SU-DHL-6 (cell line): ENCODE measurements around the gene DACH1.

Source experiments
- H2AFZ ChIP-seq: fragments of 200-600 bp; sonication (generic); 2 replicates; pipeline ENCODE4 v1.6.1; 2014; ENCODE audit warnings: low read depth, mild to moderate bottlenecking, moderate library complexity, mixed read lengths, antibody characterized with exemption, low read length; ENCODE audit not compliant: severe bottlenecking
- H3F3A ChIP-seq: fragments of 200-600 bp; shearing (Covaris generic); 2 replicates; pipeline ENCODE4 v1.6.0; 2016; ENCODE audit warnings: antibody characterized with exemption, mild to moderate bottlenecking; ENCODE audit not compliant: insufficient read depth
- H3K27ac ChIP-seq: fragments of 200-600 bp; sonication (generic); 2 replicates; pipeline ENCODE4 v1.5.1; 2016; ENCODE audit warnings: low read depth, mild to moderate bottlenecking, low read length, moderate library complexity, mixed read lengths
- H3K27me3 ChIP-seq: fragments of 200-600 bp; sonication (generic), shearing (Covaris generic); 2 replicates; pipeline ENCODE4 v1.6.0; 2014; ENCODE audit warnings: mild to moderate bottlenecking, low read length
- H3K36me3 ChIP-seq: fragments of 200-600 bp; sonication (generic); 2 replicates; pipeline ENCODE4 v1.6.1; 2014; ENCODE audit warnings: mild to moderate bottlenecking, low read length, mixed read lengths
- H3K4me2 ChIP-seq: fragments of 300-600, 200-600 bp; shearing (Covaris generic), sonication (generic); 2 replicates; pipeline ENCODE4 v1.6.0; 2014; ENCODE audit warnings: low read length, low read depth, mild to moderate bottlenecking; ENCODE audit not compliant: poor library complexity, severe bottlenecking
- H3K4me3 ChIP-seq: fragments of 200-600 bp; sonication (generic); 2 replicates; pipeline ENCODE4 v1.5.1; 2014; ENCODE audit warnings: antibody characterized with exemption, low read length, mild to moderate bottlenecking, mixed read lengths; ENCODE audit not compliant: insufficient read depth, poor library complexity, severe bottlenecking
- H3K79me2 ChIP-seq: fragments of 200-600 bp; sonication (generic); 2 replicates; pipeline ENCODE4 v1.6.1; 2014; ENCODE audit warnings: mild to moderate bottlenecking, low read length, moderate library complexity; ENCODE audit not compliant: insufficient read depth
- H3K9ac ChIP-seq: fragments of 200-600 bp; sonication (generic); 2 replicates; pipeline ENCODE4 v1.7.0; 2014; ENCODE audit warnings: mild to moderate bottlenecking, low read length
- H3K9me2 ChIP-seq: fragments of 200-600 bp; sonication (generic); replicated peaks from 2 replicates; pipeline ENCODE4 v1.6.1; 2014; ENCODE audit warnings: low read length; ENCODE audit not compliant: insufficient read depth
- H3K9me3 ChIP-seq: fragments of 200-600 bp; sonication (generic); 2 replicates; pipeline ENCODE4 v1.6.1; 2014; ENCODE audit warnings: low read length, mixed read lengths; ENCODE audit not compliant: insufficient read depth
- H4K20me1 ChIP-seq: fragments of 200-600 bp; sonication (generic); 2 replicates; pipeline ENCODE4 v1.6.1; 2014; ENCODE audit warnings: low read depth, mild to moderate bottlenecking, antibody characterized with exemption, low read length, moderate library complexity, mixed read lengths
- EZH2phosphoT487 ChIP-seq: fragments of 200-600 bp; sonication (generic), shearing (Covaris generic); conservative IDR thresholded peaks from 2 replicates; pipeline ENCODE4 v1.6.1; 2018; ENCODE audit warnings: mild to moderate bottlenecking, antibody characterized with exemption, low read length, moderate library complexity, mixed read lengths
- TF ChIP-seq, protein P1 (sequence below): fragments of 200-600 bp; sonication (generic); IDR thresholded peaks from one replicate; pipeline ENCODE4 v1.5.1; 2017; ENCODE audit warnings: antibody characterized with exemption, mild to moderate bottlenecking, low read length, moderate library complexity; ENCODE audit not compliant: insufficient read depth, poor library complexity, severe bottlenecking

The DACH1 gene

DNA sequence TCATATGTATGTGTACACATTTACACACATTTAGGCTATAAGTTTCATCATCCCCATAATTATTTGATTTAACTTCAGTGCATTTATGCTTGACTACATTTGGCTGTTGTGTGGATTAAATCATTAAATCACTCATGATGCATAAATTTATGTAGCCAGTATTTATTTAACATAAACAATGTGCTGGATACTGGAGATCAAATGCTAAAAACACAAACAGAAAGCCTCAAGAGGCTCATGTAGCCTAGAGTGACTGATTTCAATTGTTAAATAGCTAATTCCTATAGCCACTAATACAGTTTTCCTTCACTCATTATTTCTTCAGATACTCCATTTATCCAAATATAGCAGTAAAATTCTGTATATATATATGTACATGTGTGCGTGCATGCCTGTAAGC lies 376.0 kb downstream of the DACH1 start:
- Histone ChIP-seq H3F3A (no peaks in the 10 kb centered on the region), H3K36me3 (no peaks in the 10 kb centered on the region), H3K27me3 (no peaks in the 10 kb centered on the region), H3K9ac (no peak overlapping the region), H3K9me2 (no peaks in the 10 kb centered on the region), H3K9me3 (no peaks in the 10 kb centered on the region), H3K27ac (no peak overlapping the region), H4K20me1 (no peaks in the 10 kb centered on the region), H3K79me2 (no peaks in the 10 kb centered on the region), H3K4me2 (no peak overlapping the region), H2AFZ (no peak overlapping the region), H3K4me3 (no peak overlapping the region)
- TF ChIP-seq EZH2phosphoT487, result no peak
- TF ChIP-seq, protein P1, sequence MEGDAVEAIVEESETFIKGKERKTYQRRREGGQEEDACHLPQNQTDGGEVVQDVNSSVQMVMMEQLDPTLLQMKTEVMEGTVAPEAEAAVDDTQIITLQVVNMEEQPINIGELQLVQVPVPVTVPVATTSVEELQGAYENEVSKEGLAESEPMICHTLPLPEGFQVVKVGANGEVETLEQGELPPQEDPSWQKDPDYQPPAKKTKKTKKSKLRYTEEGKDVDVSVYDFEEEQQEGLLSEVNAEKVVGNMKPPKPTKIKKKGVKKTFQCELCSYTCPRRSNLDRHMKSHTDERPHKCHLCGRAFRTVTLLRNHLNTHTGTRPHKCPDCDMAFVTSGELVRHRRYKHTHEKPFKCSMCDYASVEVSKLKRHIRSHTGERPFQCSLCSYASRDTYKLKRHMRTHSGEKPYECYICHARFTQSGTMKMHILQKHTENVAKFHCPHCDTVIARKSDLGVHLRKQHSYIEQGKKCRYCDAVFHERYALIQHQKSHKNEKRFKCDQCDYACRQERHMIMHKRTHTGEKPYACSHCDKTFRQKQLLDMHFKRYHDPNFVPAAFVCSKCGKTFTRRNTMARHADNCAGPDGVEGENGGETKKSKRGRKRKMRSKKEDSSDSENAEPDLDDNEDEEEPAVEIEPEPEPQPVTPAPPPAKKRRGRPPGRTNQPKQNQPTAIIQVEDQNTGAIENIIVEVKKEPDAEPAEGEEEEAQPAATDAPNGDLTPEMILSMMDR, result no peak

DNA sequence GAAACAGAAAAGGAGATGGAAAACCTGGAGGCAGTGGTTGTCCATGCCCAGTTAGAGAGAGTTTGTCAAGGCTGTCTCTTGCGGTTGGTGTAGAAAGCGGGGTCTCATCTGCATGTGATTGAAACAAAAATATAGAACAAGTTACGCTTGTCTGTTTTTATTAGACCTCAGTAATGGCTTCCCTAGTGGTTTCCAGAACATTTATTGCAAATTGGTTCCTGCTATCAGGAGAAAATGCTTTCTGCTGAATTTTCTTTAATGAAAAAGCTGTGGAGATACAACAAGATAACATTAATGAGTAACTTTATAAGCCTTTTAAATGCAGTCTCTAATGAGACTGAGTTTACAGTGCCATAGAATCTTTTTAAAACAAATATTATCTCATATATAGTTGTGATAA lies 378.0 kb downstream of the DACH1 start:
- no peak overlapping the region for H2AFZ ChIP-seq
- H3K27me3 ChIP-seq, result no peaks in the 10 kb centered on the region
- no peaks in the 10 kb centered on the region for H3F3A ChIP-seq
- TF ChIP-seq EZH2phosphoT487, result no peak
- TF ChIP-seq, protein P1, result no peak
- H3K4me2 ChIP-seq, result no peak overlapping the region
- H3K79me2 ChIP-seq, result no peaks in the 10 kb centered on the region
- no peak overlapping the region for H3K4me3 ChIP-seq
- no peaks in the 10 kb centered on the region for H4K20me1 ChIP-seq
- H3K9me2 ChIP-seq, result no peaks in the 10 kb centered on the region
- no peak overlapping the region for H3K9ac ChIP-seq
- H3K27ac ChIP-seq, result no peak overlapping the region
- H3K9me3 ChIP-seq, result no peaks in the 10 kb centered on the region
- no peaks in the 10 kb centered on the region for H3K36me3 ChIP-seq

DNA sequence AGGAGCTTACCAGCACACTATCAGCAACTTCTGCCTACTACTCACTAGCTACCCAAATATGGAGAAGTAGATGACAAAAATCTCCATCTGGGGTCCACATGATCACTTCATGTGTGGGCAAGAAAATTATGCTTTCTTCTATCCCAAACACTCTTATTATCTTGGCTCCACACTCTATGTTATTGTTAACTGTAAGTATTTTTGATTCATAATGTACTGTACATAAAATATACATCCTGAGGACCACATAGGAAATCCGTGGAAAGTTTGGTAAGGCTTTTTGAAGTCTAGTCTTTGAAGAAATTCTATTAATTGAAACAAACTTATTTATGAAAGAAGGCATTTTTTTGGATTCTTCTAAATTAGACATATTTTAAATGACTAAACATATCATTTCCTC lies 378.8 kb downstream of the DACH1 start:
- Histone ChIP-seq H3K36me3 (no peaks in the 10 kb centered on the region), H3K79me2 (no peaks in the 10 kb centered on the region), H4K20me1 (no peaks in the 10 kb centered on the region), H3K9me3 (no peaks in the 10 kb centered on the region), H3K9ac (no peak overlapping the region), H3K4me3 (no peak overlapping the region), H3K27me3 (no peaks in the 10 kb centered on the region), H3K9me2 (no peaks in the 10 kb centered on the region), H3K4me2 (no peak overlapping the region), H2AFZ (no peak overlapping the region), H3F3A (no peaks in the 10 kb centered on the region), H3K27ac (no peak overlapping the region)
- no peak for TF ChIP-seq EZH2phosphoT487
- TF ChIP-seq, protein P1, result no peak
